HepG2 (cell line): ENCODE results near the gene ZNF22. TPM values are rescaled to one million over a fixed set of nuclear protein-coding genes. Genes with fewer than 3 reads are reported as not detected.

ENCODE experiments used
- ATAD3A ChIP-seq: sonication (generic); formaldehyde crosslinking; IDR thresholded peaks from 2 replicates; pipeline ENCODE4 v1.4.0; 2020; ENCODE audit warnings: missing genetic modification reagents
- BORCS8-MEF2B ChIP-seq: sonication (generic); formaldehyde crosslinking; IDR thresholded peaks from 2 replicates; pipeline ENCODE4 v1.8.0; 2022; ENCODE audit warnings: mild to moderate bottlenecking, missing genetic modification reagents
- EEA1 ChIP-seq: sonication (generic); formaldehyde crosslinking; IDR thresholded peaks from 2 replicates; pipeline ENCODE4 v1.5.1; 2020; ENCODE audit warnings: mild to moderate bottlenecking, missing genetic modification reagents, borderline replicate concordance
- FOXJ3 ChIP-seq: sonication (generic); formaldehyde crosslinking; IDR thresholded peaks from 2 replicates; pipeline ENCODE4 v1.4.0; 2020; ENCODE audit warnings: missing genetic modification reagents, mild to moderate bottlenecking, borderline replicate concordance
- HDAC1 ChIP-seq: sonication (generic); formaldehyde crosslinking; IDR thresholded peaks from 2 replicates; pipeline ENCODE4 v1.5.1; 2020; ENCODE audit warnings: mild to moderate bottlenecking, missing genetic modification reagents
- IKZF1 ChIP-seq: fragments of 450-650 bp; IDR thresholded peaks from 2 replicates; pipeline ENCODE4 v1.7.1; 2016
- JUNB ChIP-seq: sonication (generic); formaldehyde crosslinking; IDR thresholded peaks from 2 replicates; pipeline ENCODE4 v1.8.0; 2022; ENCODE audit warnings: missing genetic modification reagents, mild to moderate bottlenecking, borderline replicate concordance
- KDM4B ChIP-seq: sonication (generic); formaldehyde crosslinking; IDR thresholded peaks from 2 replicates; pipeline ENCODE4 v1.4.0; 2020; ENCODE audit warnings: missing genetic modification reagents
- MYC ChIP-seq: sonication (generic); formaldehyde crosslinking; IDR thresholded peaks from 2 replicates; pipeline ENCODE4 v1.9.0; 2021; ENCODE audit warnings: missing genetic modification reagents, borderline replicate concordance
- NBN ChIP-seq: fragments of 450-650 bp; conservative IDR thresholded peaks from 2 replicates; pipeline ENCODE4 v1.6.1; 2017
- ZFP62 ChIP-seq: sonication (generic); formaldehyde crosslinking; IDR thresholded peaks from 2 replicates; pipeline ENCODE4 v1.4.0; 2020; ENCODE audit warnings: missing genetic modification reagents
- ZNF20 ChIP-seq: sonication (generic); formaldehyde crosslinking; IDR thresholded peaks from 2 replicates; pipeline ENCODE4 v1.4.0; 2020; ENCODE audit warnings: mild to moderate bottlenecking, moderate library complexity, missing genetic modification reagents
- ZNF282 ChIP-seq: fragments of 450-650 bp; IDR thresholded peaks from 2 replicates; pipeline ENCODE4 v1.6.1; 2018; ENCODE audit not compliant: partially characterized antibody
- ZNF446 ChIP-seq: sonication (generic); formaldehyde crosslinking; IDR thresholded peaks from 2 replicates; pipeline ENCODE4 v1.5.0; 2020; ENCODE audit warnings: mild to moderate bottlenecking, missing genetic modification reagents
- ZSCAN31 ChIP-seq: sonication (generic); formaldehyde crosslinking; IDR thresholded peaks from 2 replicates; pipeline ENCODE4 v1.5.0; 2020; ENCODE audit warnings: low read depth, mild to moderate bottlenecking, missing genetic modification reagents
- ZSCAN9 ChIP-seq: IDR thresholded peaks from 2 replicates; pipeline ENCODE4 v1.6.1; 2016; ENCODE audit warnings: borderline replicate concordance
- polyA plus RNA-seq, 8 experiments: library from polyadenylated mRNA; depleted of rRNA in 3 of 8; stranded (reverse) in 7 of 8; unstranded in 1 of 8; fragments of >200 nt; fragmentation: Illumina TruSeq in 4 of 8; extraction: Trizol in 4 of 8; gene quantifications; 2 replicates each; pipeline versions ENCODE4 v1.2.1 to v1.2.3, GENCODE V29; 2011 to 2016; ENCODE audit warnings: low read depth in 4 of 8, missing spikeins in 1 of 8, mixed read lengths in 1 of 8; ENCODE audit not compliant: insufficient read depth in 1 of 8
- total RNA-seq, 5 experiments: library from RNA; depleted of rRNA; stranded (reverse); fragments of >200 nt; fragmentation: Illumina TruSeq; extraction: Trizol; gene quantifications; 2 replicates each; pipeline ENCODE4 v1.2.3, GENCODE V29; 2016; ENCODE audit warnings: low read depth in 1 of 5
- TF ChIP-seq, protein P1 (sequence below): sonication (generic); formaldehyde crosslinking; IDR thresholded peaks from 2 replicates; pipeline ENCODE4 v1.5.1; 2020; ENCODE audit warnings: mild to moderate bottlenecking, missing genetic modification reagents, borderline replicate concordance
- TF ChIP-seq, protein P2 (sequence below): sonication (generic); formaldehyde crosslinking; IDR thresholded peaks from 2 replicates; pipeline ENCODE4 v1.5.0; 2020; ENCODE audit warnings: missing genetic modification reagents
- TF ChIP-seq, protein P3 (sequence below): sonication (generic); formaldehyde crosslinking; IDR thresholded peaks from 2 replicates; pipeline ENCODE4 v1.4.0; 2020; ENCODE audit warnings: mild to moderate bottlenecking, missing genetic modification reagents
- TF ChIP-seq, protein P4 (sequence below): sonication (generic); formaldehyde crosslinking; IDR thresholded peaks from 2 replicates; pipeline ENCODE4 v1.8.1; 2023; ENCODE audit warnings: mild to moderate bottlenecking, moderate library complexity, missing genetic modification reagents
- TF ChIP-seq, protein P5 (sequence below): sonication (generic); formaldehyde crosslinking; IDR thresholded peaks from 2 replicates; pipeline ENCODE4 v1.4.0; 2020; ENCODE audit warnings: missing genetic modification reagents; ENCODE audit errors: not compliant biosample characterization

Gene ZNF22
- total and polyA plus RNA-seq, 2 of the 13 experiments (the other 11 are each of a cell fraction or from before 2014, with no cell fraction given): 0.40 to 1.3 TPM

DNA sequence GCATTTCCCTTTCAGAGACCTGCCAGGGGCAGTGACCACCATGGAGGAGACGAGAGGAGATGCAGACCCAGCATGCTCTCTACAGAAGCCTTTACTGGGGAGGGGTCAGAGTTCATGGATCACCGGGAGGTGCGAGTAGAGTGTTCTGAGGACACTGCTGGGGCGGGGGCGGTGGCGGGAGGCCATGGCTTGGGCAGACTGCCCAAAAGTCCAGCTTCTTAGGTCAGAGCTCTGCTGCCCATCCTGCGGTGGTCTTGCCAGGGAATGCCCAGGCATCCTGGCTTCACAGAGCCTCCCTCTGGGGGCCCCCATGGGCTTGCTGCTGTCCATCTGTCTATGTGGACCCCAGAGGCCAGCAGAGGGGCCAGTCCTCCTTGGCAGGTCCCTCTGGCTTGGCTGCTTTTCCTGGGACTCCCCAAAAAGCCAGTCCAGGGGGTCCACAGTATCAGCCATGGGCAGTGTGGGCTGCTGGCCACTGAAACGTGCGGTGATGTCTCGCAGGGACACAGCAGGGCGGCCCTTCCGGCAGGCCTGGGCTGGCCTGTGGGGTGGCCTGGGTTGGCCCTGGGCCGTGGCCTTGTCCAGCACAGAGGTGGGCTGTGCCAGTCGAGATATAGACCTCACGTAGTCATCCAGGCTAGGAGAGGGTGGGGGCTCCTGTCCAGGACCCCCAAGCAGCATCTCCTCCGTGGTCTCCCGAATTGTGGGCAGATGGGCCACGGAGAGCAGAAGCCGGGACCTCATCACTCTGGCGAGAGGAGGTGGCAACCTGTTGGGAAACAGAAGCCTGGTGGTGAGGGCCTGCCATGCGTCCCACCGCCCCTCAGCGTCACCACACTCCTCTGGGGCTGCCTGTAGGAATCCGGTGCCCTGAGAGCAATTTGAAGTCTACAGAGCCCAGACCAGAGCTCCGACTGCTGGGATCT lies 23.2 kb upstream of the ZNF22 start (continued):
- TF ChIP-seq, protein P1, sequence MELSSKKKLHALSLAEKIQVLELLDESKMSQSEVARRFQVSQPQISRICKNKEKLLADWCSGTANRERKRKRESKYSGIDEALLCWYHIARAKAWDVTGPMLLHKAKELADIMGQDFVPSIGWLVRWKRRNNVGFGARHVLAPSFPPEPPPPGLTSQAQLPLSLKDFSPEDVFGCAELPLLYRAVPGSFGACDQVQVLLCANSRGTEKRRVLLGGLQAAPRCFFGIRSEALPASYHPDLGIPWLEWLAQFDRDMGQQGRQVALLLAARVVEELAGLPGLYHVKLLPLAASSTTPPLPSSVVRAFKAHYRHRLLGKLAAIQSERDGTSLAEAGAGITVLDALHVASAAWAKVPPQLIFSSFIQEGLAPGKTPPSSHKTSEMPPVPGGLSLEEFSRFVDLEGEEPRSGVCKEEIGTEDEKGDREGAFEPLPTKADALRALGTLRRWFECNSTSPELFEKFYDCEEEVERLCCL (CRISPR knock-in tag): no peak
- TF ChIP-seq ZNF282: no peak
- no peak for TF ChIP-seq ZSCAN31 (CRISPR knock-in tag)
- no peak; the same call in 1 of the 2 replicates for TF ChIP-seq HDAC1 (CRISPR knock-in tag)
- TF ChIP-seq, protein P2, sequence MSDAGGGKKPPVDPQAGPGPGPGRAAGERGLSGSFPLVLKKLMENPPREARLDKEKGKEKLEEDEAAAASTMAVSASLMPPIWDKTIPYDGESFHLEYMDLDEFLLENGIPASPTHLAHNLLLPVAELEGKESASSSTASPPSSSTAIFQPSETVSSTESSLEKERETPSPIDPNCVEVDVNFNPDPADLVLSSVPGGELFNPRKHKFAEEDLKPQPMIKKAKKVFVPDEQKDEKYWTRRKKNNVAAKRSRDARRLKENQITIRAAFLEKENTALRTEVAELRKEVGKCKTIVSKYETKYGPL (CRISPR knock-in tag): no peak
- no peak for TF ChIP-seq JUNB
- peak; percentile 45; the same call in 1 of the 2 replicates for TF ChIP-seq ZNF20 (CRISPR knock-in tag)
- TF ChIP-seq, protein P3, sequence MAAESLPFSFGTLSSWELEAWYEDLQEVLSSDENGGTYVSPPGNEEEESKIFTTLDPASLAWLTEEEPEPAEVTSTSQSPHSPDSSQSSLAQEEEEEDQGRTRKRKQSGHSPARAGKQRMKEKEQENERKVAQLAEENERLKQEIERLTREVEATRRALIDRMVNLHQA (CRISPR knock-in tag): no peak
- TF ChIP-seq ZFP62 (CRISPR knock-in tag): no peak
- TF ChIP-seq ATAD3A (CRISPR knock-in tag): no peak
- TF ChIP-seq ZNF446: no peak
- 0 out of 2 replicates have a peak, but pooled peaks have one; percentile 24 for TF ChIP-seq MYC (CRISPR knock-in tag)
- no peak; the same call in 1 of the 2 replicates for TF ChIP-seq KDM4B (CRISPR knock-in tag)
- TF ChIP-seq FOXJ3 (CRISPR knock-in tag): no peak
- TF ChIP-seq IKZF1: no peak
- TF ChIP-seq, protein P4, sequence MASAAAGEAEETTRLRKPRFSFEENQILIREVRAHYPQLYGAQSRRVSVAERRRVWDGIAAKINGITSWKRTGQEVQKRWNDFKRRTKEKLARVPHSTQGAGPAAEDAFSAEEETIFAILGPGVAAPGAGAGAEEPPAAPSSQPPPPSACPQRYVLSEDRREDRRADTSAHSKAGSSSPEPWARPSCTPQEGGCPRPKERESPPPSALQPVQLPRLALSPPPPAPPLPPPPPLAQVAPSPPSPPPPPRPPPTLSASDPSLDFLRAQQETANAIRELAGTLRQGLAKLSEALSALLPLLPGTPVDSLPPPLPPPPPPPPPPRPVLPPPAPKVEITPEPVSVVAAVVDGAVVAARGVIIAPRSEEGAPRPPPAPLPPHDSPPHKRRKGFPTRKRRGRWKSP (CRISPR knock-in tag): no peak
- TF ChIP-seq EEA1 (CRISPR knock-in tag): no peak
- peak; percentile 56; the same call in 1 of the 2 replicates for TF ChIP-seq BORCS8-MEF2B (CRISPR knock-in tag)
- TF ChIP-seq, protein P5, sequence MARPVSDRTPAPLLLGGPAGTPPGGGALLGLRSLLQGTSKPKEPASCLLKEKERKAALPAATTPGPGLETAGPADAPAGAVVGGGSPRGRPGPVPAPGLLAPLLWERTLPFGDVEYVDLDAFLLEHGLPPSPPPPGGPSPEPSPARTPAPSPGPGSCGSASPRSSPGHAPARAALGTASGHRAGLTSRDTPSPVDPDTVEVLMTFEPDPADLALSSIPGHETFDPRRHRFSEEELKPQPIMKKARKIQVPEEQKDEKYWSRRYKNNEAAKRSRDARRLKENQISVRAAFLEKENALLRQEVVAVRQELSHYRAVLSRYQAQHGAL: no peak
- peak; percentile 24; the same call in 1 of the 2 replicates for TF ChIP-seq ZSCAN9 (CRISPR knock-in tag)
- TF ChIP-seq NBN: no peak
